Inflammatory macrophage treated with lipopolysaccharide for 1 hour (primary cell): ENCODE data around the gene MINDY2.

Experiments
- DNase-seq, 2 donors: peaks; one replicate each; pipeline ENCODE4 v3.0.0-alpha.2; 2020 to 2022

The MINDY2 gene

GRCh38 chr15:58889363-58889762 lies 118.3 kb downstream of the MINDY2 start:
- peak; percentile 21 to 47 for DNase-seq

GRCh38 chr15:58898150-58898680 lies 127.1 kb downstream of the MINDY2 start:
- no peak for DNase-seq

GRCh38 chr15:58900631-58901030 lies 129.5 kb downstream of the MINDY2 start:
- DNase-seq = no peak

- no peak for DNase-seq
These were observed 137.6 kb downstream of the MINDY2 start for GRCh38 chr15:58908550-58909309.

- DNase-seq = no peak
These were observed 138.5 kb downstream of the MINDY2 start for GRCh38 chr15:58909616-58910015.

GRCh38 chr15:58910456-58910855 lies 139.4 kb downstream of the MINDY2 start:
- DNase-seq = no peak
